Neural crest cell (in vitro differentiated cells): ENCODE data around the gene TEX2. TPM values are rescaled to one million over a fixed set of nuclear protein-coding genes. Genes with fewer than 3 reads are reported as not detected.

Experiments used
- DNase-seq: peaks from one replicate; pipeline ENCODE4 v3.0.0; 2021; ENCODE audit warnings: low read depth, mixed read lengths, low spot score
- H3K27ac Mint-ChIP-seq: one replicate; pipeline ENCODE4 v1.8.0; 2021; ENCODE audit warnings: mild to moderate bottlenecking, mixed read lengths; ENCODE audit not compliant: unreplicated experiment
- H3K27me3 Mint-ChIP-seq: 2 replicates; pipeline ENCODE4 v1.8.0; 2021; ENCODE audit warnings: low read depth, mild to moderate bottlenecking, mixed read lengths
- H3K36me3 Mint-ChIP-seq: 2 replicates; pipeline ENCODE4 v1.8.0; 2021; ENCODE audit warnings: low read depth, mild to moderate bottlenecking, mixed read lengths
- H3K4me1 Mint-ChIP-seq: 2 replicates; pipeline ENCODE4 v1.8.0; 2021; ENCODE audit warnings: mixed read lengths
- H3K4me3 Mint-ChIP-seq: one replicate; pipeline ENCODE4 v1.8.0; 2021; ENCODE audit warnings: mild to moderate bottlenecking, mixed read lengths
- H3K9me3 Mint-ChIP-seq: 2 replicates; pipeline ENCODE4 v1.8.0; 2021; ENCODE audit warnings: mixed read lengths
- total RNA-seq: library from RNA; stranded (reverse); gene quantifications from 2 replicates; pipeline ENCODE4 v1.2.1, GENCODE V29; 2021
- TF ChIP-seq, protein P1 (sequence below): fragments of 200-600 bp; sonication (generic); conservative IDR thresholded peaks from 2 replicates; pipeline ENCODE4 v1.5.0; 2021; ENCODE audit warnings: antibody characterized with exemption, mild to moderate bottlenecking

TEX2 gene
- total RNA-seq, 1 donor from 2014 or later = 19.2 TPM

DNA sequence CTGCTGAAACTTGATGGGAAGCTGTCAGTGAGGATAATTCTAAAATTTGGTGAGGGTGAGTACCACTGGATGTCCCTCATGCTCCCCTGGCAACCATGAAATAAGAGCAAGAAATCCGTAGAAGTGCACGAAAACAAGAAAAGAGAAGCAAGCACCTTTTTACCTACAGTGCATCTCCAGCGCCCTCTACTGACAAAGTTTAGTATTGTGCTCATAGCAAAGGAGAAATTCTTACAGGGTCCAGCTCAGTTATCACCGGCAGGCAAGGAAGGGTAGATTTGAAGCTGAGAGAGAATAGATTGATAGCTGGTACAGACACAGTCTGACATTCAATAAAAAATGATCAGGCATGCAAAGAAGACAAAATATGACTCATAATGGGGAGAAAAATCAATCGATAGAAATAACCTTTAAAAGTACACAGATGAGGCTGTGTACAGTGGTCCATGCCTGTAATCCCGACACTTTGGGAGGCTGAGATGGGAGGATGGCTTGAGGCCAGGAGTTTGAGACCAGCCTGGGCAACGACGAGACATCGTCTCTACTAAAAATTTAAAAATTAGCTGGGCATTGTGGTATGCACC is 28.3 kb upstream of the TEX2 start:
- H3K27me3 Mint-ChIP-seq = no peaks in the 10 kb centered on the region
- H3K9me3 Mint-ChIP-seq = peaks cover 15% of the 10 kb centered on the region
- H3K27ac Mint-ChIP-seq = no peak overlapping the region
- H3K36me3 Mint-ChIP-seq = peaks cover 2% of the 10 kb centered on the region
- DNase-seq = no peak
- TF ChIP-seq, protein P1, sequence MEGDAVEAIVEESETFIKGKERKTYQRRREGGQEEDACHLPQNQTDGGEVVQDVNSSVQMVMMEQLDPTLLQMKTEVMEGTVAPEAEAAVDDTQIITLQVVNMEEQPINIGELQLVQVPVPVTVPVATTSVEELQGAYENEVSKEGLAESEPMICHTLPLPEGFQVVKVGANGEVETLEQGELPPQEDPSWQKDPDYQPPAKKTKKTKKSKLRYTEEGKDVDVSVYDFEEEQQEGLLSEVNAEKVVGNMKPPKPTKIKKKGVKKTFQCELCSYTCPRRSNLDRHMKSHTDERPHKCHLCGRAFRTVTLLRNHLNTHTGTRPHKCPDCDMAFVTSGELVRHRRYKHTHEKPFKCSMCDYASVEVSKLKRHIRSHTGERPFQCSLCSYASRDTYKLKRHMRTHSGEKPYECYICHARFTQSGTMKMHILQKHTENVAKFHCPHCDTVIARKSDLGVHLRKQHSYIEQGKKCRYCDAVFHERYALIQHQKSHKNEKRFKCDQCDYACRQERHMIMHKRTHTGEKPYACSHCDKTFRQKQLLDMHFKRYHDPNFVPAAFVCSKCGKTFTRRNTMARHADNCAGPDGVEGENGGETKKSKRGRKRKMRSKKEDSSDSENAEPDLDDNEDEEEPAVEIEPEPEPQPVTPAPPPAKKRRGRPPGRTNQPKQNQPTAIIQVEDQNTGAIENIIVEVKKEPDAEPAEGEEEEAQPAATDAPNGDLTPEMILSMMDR = peak; percentile 57
- H3K4me1 Mint-ChIP-seq = no peaks in the 10 kb centered on the region
- no peak overlapping the region for H3K4me3 Mint-ChIP-seq

DNA sequence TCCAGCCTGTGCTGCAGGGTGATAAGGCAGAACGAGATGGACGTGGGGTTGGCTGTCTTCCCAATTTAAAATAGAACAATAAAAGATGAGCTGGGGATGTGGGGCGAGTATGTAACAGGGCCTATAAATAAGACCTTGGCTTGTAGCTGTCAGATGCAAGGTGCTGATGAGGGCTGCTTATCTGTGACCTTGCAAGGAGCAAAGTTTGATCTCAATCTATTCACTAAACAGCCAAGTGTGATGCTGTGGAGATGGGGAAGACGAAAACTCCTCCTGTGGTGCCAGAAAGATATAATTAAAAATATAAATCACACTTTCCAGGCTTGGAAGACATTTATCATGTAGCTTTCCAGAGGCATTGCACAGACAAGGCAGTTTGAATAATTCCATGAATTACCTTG is 26.7 kb upstream of the TEX2 start:
- TF ChIP-seq, protein P1 = no peak
- no peak for DNase-seq
- Mint-ChIP-seq H3K9me3 (peaks cover 15% of the 10 kb centered on the region), H3K27ac (no peak overlapping the region), H3K4me1 (no peaks in the 10 kb centered on the region), H3K27me3 (no peaks in the 10 kb centered on the region), H3K4me3 (no peak overlapping the region), H3K36me3 (peaks cover 2% of the 10 kb centered on the region)

DNA sequence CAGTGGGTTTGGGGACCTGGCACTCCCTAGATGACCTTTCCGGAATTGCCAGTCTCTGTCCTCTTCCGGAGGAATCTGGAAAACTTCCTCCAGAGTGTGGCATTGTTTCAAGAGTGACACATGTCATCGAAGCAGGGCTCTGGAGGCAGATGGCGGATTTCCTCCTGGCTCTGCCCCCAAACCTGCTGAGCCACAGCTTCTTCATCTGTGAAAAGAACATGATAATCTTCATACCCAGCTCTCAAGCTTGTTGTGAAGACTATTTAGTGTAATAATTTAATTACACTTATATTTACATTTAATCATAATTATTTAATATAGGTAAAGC is 19.7 kb upstream of the TEX2 start:
- DNase-seq = no peak
- Mint-ChIP-seq H3K36me3 (no peaks in the 10 kb centered on the region), H3K9me3 (no peaks in the 10 kb centered on the region), H3K4me1 (no peaks in the 10 kb centered on the region), H3K27ac (no peak overlapping the region), H3K27me3 (no peaks in the 10 kb centered on the region), H3K4me3 (no peak overlapping the region)
- TF ChIP-seq, protein P1 = no peak

DNA sequence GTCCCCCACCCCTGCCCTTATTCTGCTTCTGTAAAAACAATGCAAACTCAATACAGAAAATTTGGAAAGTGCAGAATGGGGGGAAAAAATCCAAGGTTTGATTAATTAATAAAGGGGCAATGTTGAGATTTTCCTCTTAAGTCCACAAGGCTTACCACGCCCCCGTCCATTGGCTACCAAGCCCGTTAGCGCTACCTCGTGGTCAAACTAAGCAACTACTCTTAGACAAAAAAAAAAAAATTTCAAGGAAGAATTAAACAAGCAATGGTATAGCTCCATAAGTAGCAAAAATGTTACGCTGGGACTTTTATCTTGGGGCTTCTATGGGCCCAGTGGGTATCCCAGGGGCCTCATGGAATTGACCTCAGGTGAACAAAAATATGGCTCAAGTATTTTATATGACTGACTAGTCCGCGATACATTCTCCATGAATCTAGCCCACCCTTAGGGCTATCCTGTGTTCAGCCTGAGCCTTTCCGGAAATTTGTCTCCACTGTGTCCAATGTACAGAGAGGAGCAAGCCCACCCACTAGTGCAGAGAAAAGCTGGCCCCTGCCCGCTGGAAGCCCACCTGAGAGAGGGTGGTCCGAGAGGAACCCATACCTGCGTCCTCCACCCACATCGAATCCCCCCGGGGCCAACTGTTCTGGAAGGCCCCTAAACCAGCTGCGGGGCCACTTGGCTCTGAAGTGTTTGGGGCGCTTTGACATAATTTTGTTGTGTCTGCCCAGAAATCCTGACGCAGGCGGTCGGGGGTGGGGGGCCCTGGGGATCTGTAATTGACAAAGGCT is 19.1 kb upstream of the TEX2 start:
- no peak overlapping the region for H3K4me3 Mint-ChIP-seq
- peaks cover 5% of the 10 kb centered on the region for H3K4me1 Mint-ChIP-seq
- DNase-seq = peak; percentile 70
- no peaks in the 10 kb centered on the region for H3K36me3 Mint-ChIP-seq
- no peaks in the 10 kb centered on the region for H3K27me3 Mint-ChIP-seq
- H3K27ac Mint-ChIP-seq = no peak overlapping the region
- TF ChIP-seq, protein P1 = peak; percentile 87
- no peaks in the 10 kb centered on the region for H3K9me3 Mint-ChIP-seq

DNA sequence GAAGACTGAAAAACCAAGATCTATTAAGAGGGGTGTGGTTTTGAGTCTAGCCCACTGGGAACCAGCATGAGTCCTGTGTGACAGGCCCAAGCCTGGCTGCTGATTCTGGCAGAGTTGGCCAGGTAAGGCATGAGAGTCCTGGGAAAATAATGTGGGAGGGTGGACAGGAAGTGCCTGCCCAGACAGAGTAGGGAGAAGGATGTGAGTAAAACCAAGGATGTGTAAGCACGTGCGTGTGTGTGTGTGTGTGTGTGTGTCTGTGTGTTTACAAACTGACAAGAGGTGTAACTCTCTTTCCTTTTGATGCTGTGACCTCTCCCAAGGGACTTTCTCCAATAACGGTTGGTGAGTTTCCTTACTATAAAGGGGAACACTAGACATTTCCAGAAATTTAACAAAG is 15.6 kb upstream of the TEX2 start:
- peak overlapping the region; percentile 62 for H3K27ac Mint-ChIP-seq

More for the DNA sequence above, 15.6 kb upstream of the TEX2 start:
- DNase-seq = no peak
- H3K4me1 Mint-ChIP-seq = peaks cover 7% of the 10 kb centered on the region
- TF ChIP-seq, protein P1 = no peak
- H3K4me3 Mint-ChIP-seq = no peak overlapping the region
- no peaks in the 10 kb centered on the region for H3K27me3 Mint-ChIP-seq
- no peaks in the 10 kb centered on the region for H3K9me3 Mint-ChIP-seq
- H3K36me3 Mint-ChIP-seq = no peaks in the 10 kb centered on the region
